GM19467 (cell line): Measurements from ENCODE around the gene USP3.

ENCODE experiments used
- ATAC-seq: cut with Tn5 transposase; IDR thresholded peaks from one replicate; pipeline ENCODE4 v1.9.1; 2021; ENCODE audit warnings: mild to moderate bottlenecking, moderate library complexity; ENCODE audit not compliant: unreplicated experiment

The USP3 gene

GRCh38 chr15:63640146-63640545, 135.8 kb downstream of the USP3 start:
- ATAC-seq = no peak
